H9 (cell line): ENCODE results near the gene CACNA2D3. TPM values are rescaled to one million over a fixed set of nuclear protein-coding genes. Genes with fewer than 3 reads are reported as not detected.

Source experiments
- DNase-seq: peaks from one replicate; pipeline ENCODE4 v3.0.0-alpha.2; 2017
- H2AFZ ChIP-seq: one replicate; pipeline ENCODE4 v1.6.1; 2013; ENCODE audit warnings: mild to moderate bottlenecking, low read length, control low read depth, moderate library complexity
- H2AK5ac ChIP-seq: 2 replicates; pipeline ENCODE4 v1.6.1; 2013; ENCODE audit warnings: low read length, control low read depth, mixed read lengths; ENCODE audit not compliant: insufficient read length
- H2BK120ac ChIP-seq: one replicate; pipeline ENCODE4 v1.6.1; 2013; ENCODE audit warnings: low read depth, mild to moderate bottlenecking, low read length, control low read depth, inconsistent platforms; ENCODE audit not compliant: poor library complexity, severe bottlenecking
- H2BK12ac ChIP-seq: 2 replicates; pipeline ENCODE4 v1.6.1; 2013; ENCODE audit warnings: low read length, control low read depth, mixed read lengths, low read depth; ENCODE audit not compliant: insufficient read length
- H2BK15ac ChIP-seq: 2 replicates; pipeline ENCODE4 v1.6.1; 2013; ENCODE audit warnings: low read depth, low read length, control low read depth
- H2BK20ac ChIP-seq: one replicate; pipeline ENCODE4 v1.6.1; 2013; ENCODE audit warnings: low read depth, mild to moderate bottlenecking, low read length, control low read depth, inconsistent platforms; ENCODE audit not compliant: poor library complexity, severe bottlenecking
- H2BK5ac ChIP-seq: 2 replicates; pipeline ENCODE4 v1.6.1; 2013; ENCODE audit warnings: low read length, control low read depth, mixed read lengths; ENCODE audit not compliant: insufficient read length
- H3K14ac ChIP-seq: 2 replicates; pipeline ENCODE4 v1.6.1; 2013; ENCODE audit warnings: low read length, control low read depth; ENCODE audit not compliant: insufficient read depth
- H3K18ac ChIP-seq: 2 replicates; pipeline ENCODE4 v1.6.1; 2013; ENCODE audit warnings: low read depth, mild to moderate bottlenecking, mixed read lengths, low read length, control low read depth; ENCODE audit not compliant: insufficient read length
- H3K23ac ChIP-seq: 2 replicates; pipeline ENCODE4 v1.6.1; 2013; ENCODE audit warnings: low read length, control low read depth, mixed read lengths, low read depth; ENCODE audit not compliant: insufficient read length
- H3K23me2 ChIP-seq: 2 replicates; pipeline ENCODE4 v1.6.1; 2013; ENCODE audit warnings: low read depth, mild to moderate bottlenecking, mixed read lengths, low read length, control low read depth; ENCODE audit not compliant: insufficient read length, poor library complexity, severe bottlenecking
- H3K27ac ChIP-seq: 2 replicates; pipeline ENCODE4 v1.5.1; 2013; ENCODE audit warnings: low read length, control low read depth, mixed read lengths, low read depth; ENCODE audit not compliant: insufficient read length
- H3K27me3 ChIP-seq: 2 replicates; pipeline ENCODE4 v1.6.1; 2013; ENCODE audit warnings: low read length, control low read depth, inconsistent platforms; ENCODE audit not compliant: insufficient read depth
- H3K4ac ChIP-seq: 2 replicates; pipeline ENCODE4 v1.6.1; 2013; ENCODE audit warnings: low read depth, mild to moderate bottlenecking, control low read depth, inconsistent platforms, low read length, moderate library complexity
- H3K4me1 ChIP-seq: 2 replicates; pipeline ENCODE4 v1.6.1; 2013; ENCODE audit warnings: low read length, control low read depth, inconsistent platforms; ENCODE audit not compliant: insufficient read depth
- H3K4me2 ChIP-seq: 2 replicates; pipeline ENCODE4 v1.6.1; 2013; ENCODE audit warnings: low read length, control low read depth, mixed read lengths; ENCODE audit not compliant: insufficient read length, insufficient read depth
- H3K56ac ChIP-seq: 2 replicates; pipeline ENCODE4 v1.6.1; 2013; ENCODE audit warnings: low read depth, mild to moderate bottlenecking, mixed read lengths, low read length, control low read depth; ENCODE audit not compliant: insufficient read length
- H3K79me1 ChIP-seq: 2 replicates; pipeline ENCODE4 v1.6.1; 2013; ENCODE audit warnings: low read depth, mild to moderate bottlenecking, moderate library complexity, low read length, control low read depth, inconsistent platforms; ENCODE audit not compliant: insufficient read depth, poor library complexity, severe bottlenecking
- H3K79me2 ChIP-seq: 2 replicates; pipeline ENCODE4 v1.6.1; 2013; ENCODE audit warnings: low read length, control low read depth, inconsistent platforms; ENCODE audit not compliant: insufficient read depth
- H3K9ac ChIP-seq: 2 replicates; pipeline ENCODE4 v1.6.1; 2013; ENCODE audit warnings: low read length, control low read depth, mixed read lengths; ENCODE audit not compliant: insufficient read length; ENCODE audit errors: extremely low read depth
- H3K9me3 ChIP-seq: one replicate; pipeline ENCODE4 v1.6.1; 2013; ENCODE audit warnings: low read depth, low read length, inconsistent platforms; ENCODE audit not compliant: control insufficient read depth
- H3T11ph ChIP-seq: one replicate; pipeline ENCODE4 v1.6.1; 2013; ENCODE audit warnings: mild to moderate bottlenecking, low read length, control low read depth, inconsistent platforms
- H4K20me1 ChIP-seq: one replicate; pipeline ENCODE4 v1.6.1; 2013; ENCODE audit not compliant: control insufficient read depth, insufficient read length, insufficient read depth
- H4K5ac ChIP-seq: 2 replicates; pipeline ENCODE4 v1.6.1; 2013; ENCODE audit warnings: low read depth, mild to moderate bottlenecking, mixed read lengths, low read length, control low read depth; ENCODE audit not compliant: insufficient read length
- H4K8ac ChIP-seq: replicated peaks from 2 replicates; pipeline ENCODE4 v1.6.1; 2013; ENCODE audit warnings: low read length, control low read depth, mixed read lengths, low read depth; ENCODE audit not compliant: insufficient read length
- H4K91ac ChIP-seq: 2 replicates; pipeline ENCODE4 v1.6.1; 2013; ENCODE audit warnings: low read depth, mild to moderate bottlenecking, moderate library complexity, mixed read lengths, low read length, control low read depth; ENCODE audit not compliant: insufficient read length
- H3K27ac Mint-ChIP-seq, 3 experiments: 2 replicates in 2 of 3; 3 replicates in 1 of 3; pipeline ENCODE4 v1.8.0; 2020 to 2021; ENCODE audit warnings: mixed read lengths in 3 of 3, mild to moderate bottlenecking in 1 of 3, moderate library complexity in 1 of 3
- H3K27me3 Mint-ChIP-seq: 2 replicates; pipeline ENCODE4 v1.8.0; 2021; ENCODE audit warnings: low read depth, mild to moderate bottlenecking, moderate library complexity, mixed read lengths
- H3K36me3 Mint-ChIP-seq, 3 experiments: 2 replicates in 2 of 3; 3 replicates in 1 of 3; pipeline ENCODE4 v1.8.0; 2020 to 2021; ENCODE audit warnings: low read depth in 3 of 3, mixed read lengths in 3 of 3; ENCODE audit not compliant: insufficient read depth in 1 of 3
- H3K4me1 Mint-ChIP-seq, 2 experiments: 2 replicates each; pipeline ENCODE4 v1.8.0; 2020; ENCODE audit warnings: mixed read lengths in 2 of 2
- H3K4me3 Mint-ChIP-seq, 2 experiments: 2 replicates in 1 of 2; 3 replicates in 1 of 2; pipeline ENCODE4 v1.8.0; 2020 to 2021; ENCODE audit warnings: mild to moderate bottlenecking in 2 of 2, mixed read lengths in 2 of 2, moderate library complexity in 1 of 2
- H3K9me3 Mint-ChIP-seq, 2 experiments: 2 replicates in 1 of 2; 3 replicates in 1 of 2; pipeline ENCODE4 v1.8.0; 2020; ENCODE audit warnings: mild to moderate bottlenecking in 2 of 2, mixed read lengths in 2 of 2, moderate library complexity in 1 of 2
- CTCF ChIP-seq: fragments of 200-600 bp; sonication (generic); conservative IDR thresholded peaks from 3 replicates; pipeline ENCODE4 v1.8.0; 2021; ENCODE audit warnings: antibody characterized with exemption, mild to moderate bottlenecking
- WGBS: extraction: QIAGEN DNeasy Blood & Tissue Kit; methylation state at CpG from one replicate; pipeline ENCODE4 v1.1.7; 2013; ENCODE audit warnings: missing lambda C conversion rate, low lambda C conversion rate, mixed read lengths; ENCODE audit not compliant: insufficient read length; ENCODE audit errors: extremely low coverage; 5-methylcytosine and 5-hydroxymethylcytosine counted together
- total RNA-seq: library from RNA; stranded (reverse); gene quantifications from 2 replicates; pipeline ENCODE4 v1.2.1, GENCODE V29; 2021

The CACNA2D3 gene
- total RNA-seq, 1 experiment from 2014 or later = 3.2 TPM

- Histone ChIP-seq H3K23ac (no peak overlapping the region), H3K18ac (no peak overlapping the region), H4K20me1 (no peaks in the 10 kb centered on the region), H3K14ac (no peak overlapping the region), H2BK12ac (no peak overlapping the region), H3K56ac (no peak overlapping the region), H2BK120ac (no peak overlapping the region), H2BK15ac (no peak overlapping the region), H3K9ac (no peak overlapping the region), H3K4ac (no peak overlapping the region), H4K5ac (no peak overlapping the region), H3K23me2 (no peaks in the 10 kb centered on the region), H3T11ph (no peak overlapping the region), H4K91ac (no peak overlapping the region), H2BK20ac (no peak overlapping the region), H3K27me3 (no peaks in the 10 kb centered on the region), H3K27ac (no peak overlapping the region), H2AK5ac (no peak overlapping the region), H3K79me2 (no peaks in the 10 kb centered on the region), H4K8ac (no peak overlapping the region), H3K4me2 (no peak overlapping the region), H3K4me1 (peaks cover 3% of the 10 kb centered on the region; the same call in 1 of the 2 replicates), H3K9me3 (no peaks in the 10 kb centered on the region), H3K79me1 (no peaks in the 10 kb centered on the region), H2AFZ (no peak overlapping the region), H2BK5ac (no peak overlapping the region)
- no peak for DNase-seq
- no peak overlapping the region for H3K27ac Mint-ChIP-seq
- no CpG with 5 or more reads among the region's 7 CpGs for WGBS
- H3K4me1 Mint-ChIP-seq = peaks cover 18 to 25% of the 10 kb centered on the region in 2 experiments
- H3K4me3 Mint-ChIP-seq = no peak overlapping the region
- no peaks in the 10 kb centered on the region for H3K9me3 Mint-ChIP-seq
- TF ChIP-seq CTCF = no peak
- H3K27me3 Mint-ChIP-seq = no peaks in the 10 kb centered on the region
- 0 out of 7 replicates have a peak, but pooled peaks cover 0 to 3% (median 2%) of the 10 kb centered on the region in 3 experiments for H3K36me3 Mint-ChIP-seq
Observed at GRCh38 chr3:54878145-54878544, 755.8 kb downstream of the CACNA2D3 start.
